Adrenal gland (tissue), 12 donors: ENCODE measurements around the gene STEAP1B. TPM values are rescaled to one million over a fixed set of nuclear protein-coding genes. Genes with fewer than 3 reads are reported as not detected.
"Not testable (repeated sequence)": the region's sequence is repeated elsewhere in the genome, so short reads cannot be mapped to it uniquely, and the experiment has no call there.

ENCODE experiments used
- DNase-seq, 7 donors: peaks; one replicate each; pipeline ENCODE4 v3.0.0-alpha.2; 2019 to 2020
- H3K27ac ChIP-seq, 5 donors: fragments of 200-600 bp; sonication (generic) in 4 of 5; 1 replicate in 3 of 5; 2 replicates in 2 of 5; pipeline versions ENCODE4 v1.5.1 to v1.8.0; 2016 to 2020; ENCODE audit warnings: mild to moderate bottlenecking in 1 of 5
- H3K27me3 ChIP-seq: fragments of 200-600 bp; 2 replicates; pipeline ENCODE4 v1.8.0; 2021
- H3K36me3 ChIP-seq, 2 donors: fragments of 200-600 bp; replicated peaks in 1 of 2; 1 replicate in 1 of 2; 2 replicates in 1 of 2; pipeline versions ENCODE4 v1.5.1 to v1.8.0; 2018 to 2022
- H3K4me1 ChIP-seq, 2 donors: fragments of 200-600 bp; replicated peaks in 1 of 2; 1 replicate in 1 of 2; 2 replicates in 1 of 2; pipeline versions ENCODE4 v1.5.1 to v1.8.0; 2018 to 2021
- H3K4me3 ChIP-seq, 4 donors: fragments of 200-600 bp; sonication (generic) in 3 of 4; one replicate each; pipeline ENCODE4 v1.5.1; 2016 to 2018
- H3K9me3 ChIP-seq, 3 donors: fragments of 200-600 bp; sonication (generic) in 1 of 3; replicated peaks in 1 of 3; 1 replicate in 2 of 3; 2 replicates in 1 of 3; pipeline versions ENCODE4 v1.5.1 to v1.8.0; 2016 to 2021
- WGBS, 4 donors: extraction: QIAGEN DNeasy Blood & Tissue Kit in 2 of 4; methylation state at CpG; one replicate each; pipeline versions ENCODE4 v1.1.5 to v1.1.7; 2013 to 2017; 5-methylcytosine and 5-hydroxymethylcytosine counted together
- intact Hi-C, 2 donors: fragments of 100-400 bp; cut with DNase I; formaldehyde crosslinking; loops; one replicate each; pipeline versions ENCODE4 v1.14.1 to v1.15.0; 2022 to 2023
- polyA plus RNA-seq, 3 donors: library from polyadenylated mRNA; stranded (reverse); fragments of 200-250 nt in 2 of 3; fragments of 350-450 nt in 1 of 3; fragmentation: Illumina TruSeq in 1 of 3; extraction: RNeasy Lipid Tissue Mini Kit (QIAGEN cat#74804) in 1 of 3; gene quantifications; one replicate each; pipeline ENCODE4 v1.2.3, GENCODE V29; 2013 to 2014
- total RNA-seq, 9 donors: library from RNA; depleted of rRNA in 4 of 9; stranded (reverse); fragments of >200 nt in 4 of 9; fragments of 120-200 nt in 1 of 9; fragmentation: NEBNext Ultra II Directional in 1 of 9; extraction: Animal tissue kit (Norgen Biotek cat#: 25700) in 1 of 9; gene quantifications; one replicate each; pipeline versions ENCODE4 v1.1.0 to v1.2.4, GENCODE V29; 2013 to 2023
- TF ChIP-seq, protein P1 (sequence below), 6 experiments: fragments of 450-650 bp in 4 of 6; fragments of 200-600 bp in 2 of 6; sonication (generic) in 1 of 6; IDR thresholded peaks; 1 replicate in 5 of 6; 2 replicates in 1 of 6; pipeline versions ENCODE4 v1.5.1 to v1.8.0; 2016 to 2021; ENCODE audit warnings: antibody characterized with exemption in 6 of 6, mild to moderate bottlenecking in 2 of 6, moderate library complexity in 1 of 6
- donor health status: healthy with polysubstance abuse.
- donor health status: Bipolar disorder and iron deficiency.
- donor health status: DM: yes; HTN: yes; CAD: no.
- donor health status: DM: no; HTN: no; CAD: no.
- donor health status: DM: no; HTN: no; CAD: no.
- donor health status: DM: yes; HTN: yes; CAD: no.

STEAP1B gene
- total and polyA plus RNA-seq, 12 donors, result 0.20 to 2.1 (median 0.79) TPM; not detected in 2

DNA sequence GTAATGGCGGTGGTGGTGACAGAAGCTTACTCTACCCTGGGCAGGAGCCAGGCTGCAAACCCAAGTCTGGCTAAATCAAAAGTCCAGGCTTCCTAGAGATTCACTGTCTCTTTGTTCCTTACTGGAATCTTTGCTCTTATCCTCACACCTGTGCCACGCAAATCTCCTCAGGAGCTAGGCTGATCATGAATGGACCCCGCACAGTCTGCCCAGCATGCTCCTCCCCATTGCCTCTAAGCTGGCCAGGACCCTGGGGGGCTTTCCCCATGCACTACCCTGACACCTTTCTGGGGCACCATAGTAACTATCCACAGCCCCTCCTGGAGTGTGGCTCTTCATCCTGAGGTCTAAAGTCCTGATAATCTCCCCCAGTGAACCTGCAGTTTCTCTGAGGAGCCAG, 7.3 kb upstream of the STEAP1B start:
- H3K9me3 ChIP-seq, intact Hi-C loops, H3K4me3 ChIP-seq, H3K27me3 ChIP-seq, H3K4me1 ChIP-seq, H3K27ac ChIP-seq, DNase-seq, H3K36me3 ChIP-seq: not testable (repeated sequence)
- 81 to 89% (median 86%) methylated on average over 3 of the region's 3 CpGs for WGBS, 4 donors

DNA sequence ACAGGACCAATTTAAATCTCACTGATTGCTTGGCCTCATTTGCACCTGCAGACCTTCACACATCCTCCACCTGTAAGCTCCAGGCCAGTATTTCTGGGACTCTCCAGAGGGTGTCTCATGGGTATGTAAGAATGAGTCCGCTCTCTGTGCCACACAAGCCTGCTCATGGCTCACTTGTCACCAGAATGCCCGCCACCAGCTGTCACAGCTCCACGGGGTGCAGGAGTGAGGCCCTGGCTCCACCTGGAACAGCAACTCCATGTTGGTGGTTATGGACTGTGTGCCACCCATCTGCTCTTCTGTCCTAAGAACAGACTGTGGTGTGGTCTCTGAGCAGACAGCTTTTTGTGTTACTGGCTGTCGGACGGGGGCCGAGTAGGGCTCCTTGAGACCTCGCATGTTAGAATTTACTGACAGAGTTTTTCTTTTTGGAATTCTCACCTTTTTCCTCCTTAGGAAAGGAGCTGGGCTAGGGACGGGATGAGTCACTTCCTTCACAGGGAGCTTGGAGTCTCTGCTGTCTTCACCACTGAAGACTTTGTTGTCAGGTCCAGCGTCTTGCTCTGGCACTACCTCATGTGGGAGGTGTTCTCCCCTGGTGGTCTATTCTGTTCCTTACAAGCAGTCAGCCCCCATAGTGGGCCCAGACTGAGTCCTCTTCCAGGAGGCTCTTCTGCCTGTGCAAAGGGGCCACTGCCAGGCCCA, 6.5 kb upstream of the STEAP1B start:
- H3K9me3 ChIP-seq, H3K27ac ChIP-seq, H3K4me1 ChIP-seq, DNase-seq, H3K4me3 ChIP-seq, H3K27me3 ChIP-seq, intact Hi-C loops, H3K36me3 ChIP-seq: not testable (repeated sequence)
- 52 to 74% (median 69%) methylated on average over 4 to 9 of the region's 9 CpGs for WGBS, 4 donors

DNA sequence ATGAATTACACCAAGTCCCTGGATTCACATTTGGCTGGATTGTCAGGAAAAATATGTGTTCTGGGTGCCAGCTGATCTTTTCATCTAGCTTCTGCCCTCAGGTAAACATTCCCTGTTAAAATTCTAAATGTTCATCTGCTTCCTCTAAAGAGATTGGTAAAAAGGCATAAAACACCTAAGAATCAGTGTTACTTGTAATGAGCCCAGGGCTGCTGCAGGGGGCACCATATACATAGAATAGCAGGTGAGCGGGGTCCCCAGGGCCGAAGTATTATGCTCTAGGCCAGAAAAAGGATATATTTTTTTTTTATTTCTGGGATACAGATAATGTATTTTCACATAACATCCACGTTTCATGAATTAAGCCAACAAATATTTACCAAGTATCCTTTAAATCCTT, 4.5 kb upstream of the STEAP1B start:
- H3K4me3 ChIP-seq, H3K27me3 ChIP-seq, H3K4me1 ChIP-seq, DNase-seq, H3K36me3 ChIP-seq, H3K9me3 ChIP-seq, intact Hi-C loops, H3K27ac ChIP-seq: not testable (repeated sequence)
- WGBS, 4 donors, result 33 to 58% (median 49%) methylated on average over 3 of the region's 3 CpGs
- TF ChIP-seq, protein P1, sequence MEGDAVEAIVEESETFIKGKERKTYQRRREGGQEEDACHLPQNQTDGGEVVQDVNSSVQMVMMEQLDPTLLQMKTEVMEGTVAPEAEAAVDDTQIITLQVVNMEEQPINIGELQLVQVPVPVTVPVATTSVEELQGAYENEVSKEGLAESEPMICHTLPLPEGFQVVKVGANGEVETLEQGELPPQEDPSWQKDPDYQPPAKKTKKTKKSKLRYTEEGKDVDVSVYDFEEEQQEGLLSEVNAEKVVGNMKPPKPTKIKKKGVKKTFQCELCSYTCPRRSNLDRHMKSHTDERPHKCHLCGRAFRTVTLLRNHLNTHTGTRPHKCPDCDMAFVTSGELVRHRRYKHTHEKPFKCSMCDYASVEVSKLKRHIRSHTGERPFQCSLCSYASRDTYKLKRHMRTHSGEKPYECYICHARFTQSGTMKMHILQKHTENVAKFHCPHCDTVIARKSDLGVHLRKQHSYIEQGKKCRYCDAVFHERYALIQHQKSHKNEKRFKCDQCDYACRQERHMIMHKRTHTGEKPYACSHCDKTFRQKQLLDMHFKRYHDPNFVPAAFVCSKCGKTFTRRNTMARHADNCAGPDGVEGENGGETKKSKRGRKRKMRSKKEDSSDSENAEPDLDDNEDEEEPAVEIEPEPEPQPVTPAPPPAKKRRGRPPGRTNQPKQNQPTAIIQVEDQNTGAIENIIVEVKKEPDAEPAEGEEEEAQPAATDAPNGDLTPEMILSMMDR (IDR thresholded peaks at IDR 0.05), result peak in 1 of 6 experiments; percentile 12

DNA sequence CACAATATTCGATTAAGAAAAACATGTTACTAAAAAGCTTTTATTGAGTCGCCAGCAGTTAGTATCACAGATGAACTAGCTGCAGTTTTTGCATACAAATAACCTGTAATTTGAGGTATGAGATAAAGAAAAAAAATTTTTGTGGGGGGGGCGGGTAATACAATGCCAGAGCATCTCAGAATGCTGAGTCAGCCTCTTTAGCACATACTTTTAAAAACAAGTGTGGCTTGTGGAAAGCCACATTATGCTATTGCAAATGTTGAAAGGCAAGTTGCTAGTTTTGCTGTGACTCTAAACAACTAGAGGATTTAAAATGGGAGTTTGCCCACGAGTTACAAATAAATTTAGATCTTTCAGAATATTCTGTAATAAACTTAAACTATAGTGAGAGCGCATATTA, 2.1 kb upstream of the STEAP1B start:
- H3K9me3 ChIP-seq, H3K4me1 ChIP-seq, H3K36me3 ChIP-seq, H3K4me3 ChIP-seq, intact Hi-C loops, H3K27me3 ChIP-seq, H3K27ac ChIP-seq, DNase-seq: not testable (repeated sequence)
- WGBS, 4 donors, result 51 to 59% (median 59%) methylated on average over 5 of the region's 5 CpGs

DNA sequence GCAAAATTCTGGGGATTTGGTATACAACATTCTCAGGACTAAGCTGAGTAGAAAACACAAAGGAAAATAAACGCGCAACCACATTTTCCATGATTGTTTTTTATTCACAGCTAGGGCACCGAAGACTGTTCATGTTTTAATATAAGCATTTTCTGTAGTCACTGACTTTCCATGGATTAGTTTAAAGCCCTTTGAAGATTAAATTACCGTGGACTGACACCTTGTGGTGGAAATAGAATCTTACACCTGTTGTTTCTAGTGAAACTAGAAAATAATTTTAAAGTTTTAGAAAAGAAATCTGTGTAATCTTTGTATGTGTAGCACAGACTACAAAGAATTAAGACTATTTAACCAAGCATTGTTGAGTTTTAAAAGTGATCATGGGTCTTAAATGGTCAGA, 1.3 kb upstream of the STEAP1B start:
- not testable (repeated sequence) for H3K4me1 ChIP-seq

More for the DNA sequence above, 1.3 kb upstream of the STEAP1B start:
- 23 to 26% (median 25%) methylated on average over 4 of the region's 4 CpGs for WGBS, 4 donors
- DNase-seq, H3K4me3 ChIP-seq, intact Hi-C loops, H3K9me3 ChIP-seq, H3K36me3 ChIP-seq, H3K27me3 ChIP-seq, H3K27ac ChIP-seq: not testable (repeated sequence)
- TF ChIP-seq, protein P1 (IDR thresholded peaks at IDR 0.05), result peak in 4 of 6 experiments; percentile 4 to 34 (median 20)
